ENCODE measurements around the gene INF2. TPM values are rescaled to one million over a fixed set of nuclear protein-coding genes. Genes with fewer than 3 reads are reported as not detected.

The INF2 gene
- total and polyA plus RNA-seq, 2 donors (not counting 3 experiments of a cell fraction or from before 2014, with no cell fraction given) = 55.3 to 124 TPM

DNA sequence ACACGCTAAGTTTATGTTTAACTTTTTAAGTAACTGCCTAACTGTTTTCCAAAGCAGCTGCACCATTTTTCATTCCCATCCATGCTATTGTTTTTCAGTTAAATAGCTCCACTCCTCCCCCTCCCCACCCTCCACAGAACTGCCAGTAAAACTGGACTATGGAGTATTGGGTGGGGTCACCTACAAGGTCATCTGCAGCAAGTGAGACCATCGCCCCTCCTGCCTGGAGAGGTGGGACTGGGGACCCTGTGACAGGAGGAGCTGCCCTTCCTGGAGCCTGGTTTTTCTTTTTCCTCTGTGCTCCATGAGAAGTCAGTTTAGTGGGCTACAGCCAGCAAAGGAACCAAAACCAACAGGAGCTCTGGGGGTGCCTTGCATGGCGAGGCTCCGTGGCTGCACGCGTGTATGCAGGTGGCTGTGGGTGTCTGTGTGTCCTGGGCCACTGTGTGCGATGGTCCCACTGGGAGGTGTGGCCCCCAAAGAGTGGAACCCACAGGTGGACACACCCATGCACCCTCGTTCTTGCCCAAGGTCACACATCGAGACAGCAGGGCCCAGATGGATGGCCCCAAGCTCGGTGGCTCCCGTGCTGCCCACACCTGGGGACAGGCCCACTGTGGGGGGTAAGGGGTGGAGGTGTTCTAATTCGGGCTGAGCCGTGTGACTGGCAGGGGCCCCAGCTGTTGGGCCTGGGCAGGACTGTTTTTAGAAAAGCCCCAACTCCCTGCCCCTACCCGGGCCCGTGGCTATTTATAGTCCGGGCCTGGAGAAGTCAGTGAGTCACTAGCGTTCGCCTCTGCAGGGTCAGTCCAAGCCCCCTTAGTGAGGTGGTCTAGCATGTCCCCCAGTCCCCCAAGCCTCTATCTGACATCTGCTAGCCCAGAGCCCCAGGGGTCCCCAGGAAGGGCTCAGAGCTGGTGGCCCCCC lies 32.4 kb downstream of the INF2 start:
- no peaks in the 10 kb centered on the region for H3K27me3 ChIP-seq (ENCODE audit: control insufficient read depth in 2 of 2, insufficient read depth in 2 of 2, low read length in 2 of 2)
- no peaks in the 10 kb centered on the region for H4K20me1 ChIP-seq (replicated peaks; ENCODE audit: control insufficient read depth, extremely low read depth, insufficient read depth, low read length)
- POLR2A ChIA-PET = no interaction called here
- CTCF ChIA-PET = interaction anchor here (0.9 to 1.6 kb wide), 3 partner anchors 31 to 71 kb away, joined by 3 to 5 read pairs (median 5); partner anchors contain the start of gene SIVA1
- H3K9ac ChIP-seq (replicated peaks; ENCODE audit: extremely low read depth, insufficient read depth, low read length) = no peak overlapping the region
- no peak overlapping the region for H3K4me3 ChIP-seq (replicated peaks in 1 of 3; ENCODE audit: insufficient read depth in 1 of 3, low read depth in 1 of 3, low read length in 3 of 3)
- dilution Hi-C loops (cut with MboI; ENCODE audit: extremely low pct_ligation_motif_present, low sequenced_read_pairs) (no loop called here), intact Hi-C loops (cut with micrococcal nuclease) (no loop called here)
- no peak overlapping the region for H3K4me2 ChIP-seq (ENCODE audit: insufficient read depth, low read length)
- BruUV-seq (replicated peaks) = no TSS peak
- no peak overlapping the region for H3K27ac ChIP-seq (ENCODE audit: insufficient read depth, low read depth, low read length)
- H2AFZ ChIP-seq (ENCODE audit: low read depth, low read length) = no peak overlapping the region
- no peaks in the 10 kb centered on the region for H3K9me1 ChIP-seq (replicated peaks; ENCODE audit: control insufficient read depth, extremely low read depth, insufficient read depth, low read length)
- FAIRE-seq (no peak), DNase-seq (ENCODE audit: low read depth, low spot score) (no peak)
- no peaks in the 10 kb centered on the region for H3K79me2 ChIP-seq (ENCODE audit: control insufficient read depth, insufficient read depth, low read length)
- TF ChIP-seq POLR2A (IDR thresholded peaks at IDR 0.05; ENCODE audit: low read depth, low read length) = no peak
- no peak for TF ChIP-seq MYC (IDR thresholded peaks at IDR 0.05; ENCODE audit: low read depth, low read length)
- no peak for TF ChIP-seq FOS (IDR thresholded peaks at IDR 0.05; ENCODE audit: borderline replicate concordance, insufficient read depth, low read length)
- no peak for TF ChIP-seq GATA2 (IDR thresholded peaks at IDR 0.05; ENCODE audit: insufficient read depth, insufficient read length, low read depth, low read length)
- TF ChIP-seq, protein P1, sequence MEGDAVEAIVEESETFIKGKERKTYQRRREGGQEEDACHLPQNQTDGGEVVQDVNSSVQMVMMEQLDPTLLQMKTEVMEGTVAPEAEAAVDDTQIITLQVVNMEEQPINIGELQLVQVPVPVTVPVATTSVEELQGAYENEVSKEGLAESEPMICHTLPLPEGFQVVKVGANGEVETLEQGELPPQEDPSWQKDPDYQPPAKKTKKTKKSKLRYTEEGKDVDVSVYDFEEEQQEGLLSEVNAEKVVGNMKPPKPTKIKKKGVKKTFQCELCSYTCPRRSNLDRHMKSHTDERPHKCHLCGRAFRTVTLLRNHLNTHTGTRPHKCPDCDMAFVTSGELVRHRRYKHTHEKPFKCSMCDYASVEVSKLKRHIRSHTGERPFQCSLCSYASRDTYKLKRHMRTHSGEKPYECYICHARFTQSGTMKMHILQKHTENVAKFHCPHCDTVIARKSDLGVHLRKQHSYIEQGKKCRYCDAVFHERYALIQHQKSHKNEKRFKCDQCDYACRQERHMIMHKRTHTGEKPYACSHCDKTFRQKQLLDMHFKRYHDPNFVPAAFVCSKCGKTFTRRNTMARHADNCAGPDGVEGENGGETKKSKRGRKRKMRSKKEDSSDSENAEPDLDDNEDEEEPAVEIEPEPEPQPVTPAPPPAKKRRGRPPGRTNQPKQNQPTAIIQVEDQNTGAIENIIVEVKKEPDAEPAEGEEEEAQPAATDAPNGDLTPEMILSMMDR (IDR thresholded peaks at IDR 0.05; ENCODE audit: extremely low read depth in 1 of 2, insufficient read depth in 1 of 2, low read depth in 1 of 2, low read length in 2 of 2) = no peak
- TF ChIP-seq, protein P2, sequence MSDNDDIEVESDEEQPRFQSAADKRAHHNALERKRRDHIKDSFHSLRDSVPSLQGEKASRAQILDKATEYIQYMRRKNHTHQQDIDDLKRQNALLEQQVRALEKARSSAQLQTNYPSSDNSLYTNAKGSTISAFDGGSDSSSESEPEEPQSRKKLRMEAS (IDR thresholded peaks at IDR 0.05; ENCODE audit: insufficient read depth, insufficient read length) = no peak
- H3K9me3 ChIP-seq (replicated peaks; ENCODE audit: control insufficient read depth, insufficient read depth, low read length) = no peaks in the 10 kb centered on the region
- H3K36me3 ChIP-seq (ENCODE audit: control insufficient read depth in 2 of 2, extremely low read depth in 1 of 2, insufficient read depth in 2 of 2, low read length in 2 of 2) = peaks cover 0 to 8% of the 10 kb centered on the region in 2 experiments
- peaks cover 5% of the 10 kb centered on the region for H3K4me1 ChIP-seq (ENCODE audit: control insufficient read depth, extremely low read depth, insufficient read depth, low read length)

Data from endothelial cell of umbilical vein (primary cell).